HG02852 (cell line): ENCODE measurements around the gene SELENOH.
"Not testable (repeated sequence)": the region's sequence is repeated elsewhere in the genome, so short reads cannot be mapped to it uniquely, and the experiment has no call there.

ENCODE experiments used
- ATAC-seq: cut with Tn5 transposase; IDR thresholded peaks from one replicate; pipeline ENCODE4 v1.9.1; 2021; ENCODE audit warnings: mild to moderate bottlenecking, moderate library complexity; ENCODE audit not compliant: unreplicated experiment

The SELENOH gene, protein sequence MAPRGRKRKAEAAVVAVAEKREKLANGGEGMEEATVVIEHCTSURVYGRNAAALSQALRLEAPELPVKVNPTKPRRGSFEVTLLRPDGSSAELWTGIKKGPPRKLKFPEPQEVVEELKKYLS

DNA sequence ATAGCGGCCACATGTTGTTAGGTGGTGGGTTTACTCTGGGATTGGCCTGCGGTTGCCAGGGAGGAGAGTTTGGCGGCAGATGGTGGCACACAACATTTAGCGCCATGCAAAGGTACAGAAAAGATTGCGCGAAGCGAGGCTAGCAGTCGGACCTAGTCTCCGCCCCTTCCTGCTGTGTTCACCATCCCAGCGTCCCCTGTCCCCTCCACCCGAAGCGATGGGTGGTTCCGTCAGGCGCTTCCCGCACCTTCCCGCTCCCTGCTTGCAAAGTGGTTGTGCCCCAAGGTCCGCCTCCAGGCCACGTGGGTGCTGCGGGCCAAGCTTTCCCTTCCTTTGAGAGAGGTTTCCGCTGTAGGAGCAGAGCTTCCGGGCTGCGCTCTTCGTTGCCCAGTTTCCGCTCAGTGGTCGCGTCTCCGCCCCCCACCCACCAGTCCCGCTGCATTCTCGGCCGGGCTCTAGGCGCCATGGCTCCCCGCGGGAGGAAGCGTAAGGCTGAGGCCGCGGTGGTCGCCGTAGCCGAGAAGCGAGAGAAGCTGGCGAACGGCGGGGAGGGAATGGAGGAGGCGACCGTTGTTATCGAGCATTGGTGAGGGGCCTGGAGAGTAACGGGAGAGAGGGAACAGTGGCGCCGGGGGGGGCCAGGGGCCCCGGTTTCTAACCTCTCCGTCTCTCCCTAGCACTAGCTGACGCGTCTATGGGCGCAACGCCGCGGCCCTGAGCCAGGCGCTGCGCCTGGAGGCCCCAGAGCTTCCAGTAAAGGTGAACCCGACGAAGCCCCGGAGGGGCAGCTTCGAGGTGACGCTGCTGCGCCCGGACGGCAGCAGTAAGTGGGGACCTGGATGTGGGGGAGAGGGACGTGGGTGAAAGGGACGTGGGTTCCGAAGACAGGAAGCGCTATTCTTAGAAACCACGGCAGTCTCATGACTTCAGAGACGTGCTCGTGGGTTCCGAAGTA is at the start of gene SELENOH:
TSS of gene SELENOH (plus strand) at position 360 of the 955 bp plus-strand sequence. CDS start at position 465, 105 bp downstream.
- ATAC-seq, result peak; percentile 91

DNA sequence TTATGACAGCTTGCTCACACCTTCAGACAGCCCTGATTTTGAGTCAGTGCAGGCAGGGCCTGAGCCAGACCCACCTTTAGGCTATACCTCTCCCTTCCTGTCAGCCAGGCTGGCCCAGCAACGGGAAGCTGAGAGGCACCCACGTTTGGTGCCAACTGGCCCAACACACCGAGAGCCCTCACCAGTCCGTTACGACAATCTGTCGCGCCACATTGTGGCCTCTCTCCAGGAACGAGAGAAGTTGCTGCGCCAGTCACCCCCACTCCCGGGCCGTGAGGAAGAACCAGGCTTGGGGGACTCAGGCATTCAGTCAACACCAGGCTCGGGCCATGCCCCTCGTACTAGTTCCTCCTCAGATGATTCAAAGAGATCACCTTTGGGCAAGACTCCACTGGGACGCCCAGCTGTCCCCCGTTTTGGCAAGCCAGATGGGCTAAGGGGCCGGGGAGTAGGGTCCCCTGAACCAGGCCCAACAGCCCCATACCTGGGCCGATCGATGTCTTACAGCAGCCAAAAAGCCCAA is 42.4 kb upstream of the SELENOH start:
- ATAC-seq, result no peak

DNA sequence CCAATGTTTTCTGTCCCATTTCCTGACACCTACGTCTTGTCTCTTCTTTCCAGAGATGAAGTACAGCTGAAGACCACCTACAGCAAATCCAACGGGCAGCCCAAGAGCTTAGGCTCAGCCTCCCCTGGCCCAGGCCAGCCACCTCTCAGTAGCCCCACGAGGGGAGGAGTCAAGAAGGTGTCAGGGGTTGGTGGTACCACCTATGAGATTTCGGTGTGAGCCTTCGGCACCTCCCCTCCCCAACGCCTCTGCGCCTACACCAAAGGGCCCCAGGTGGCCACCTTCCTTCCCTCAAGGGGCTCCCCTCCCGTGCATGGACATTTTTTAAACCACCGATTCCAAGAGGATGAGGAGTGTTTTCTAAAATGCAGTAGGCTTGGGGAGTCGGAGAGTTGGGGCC is 41.5 kb upstream of the SELENOH start:
- ATAC-seq, result no peak

DNA sequence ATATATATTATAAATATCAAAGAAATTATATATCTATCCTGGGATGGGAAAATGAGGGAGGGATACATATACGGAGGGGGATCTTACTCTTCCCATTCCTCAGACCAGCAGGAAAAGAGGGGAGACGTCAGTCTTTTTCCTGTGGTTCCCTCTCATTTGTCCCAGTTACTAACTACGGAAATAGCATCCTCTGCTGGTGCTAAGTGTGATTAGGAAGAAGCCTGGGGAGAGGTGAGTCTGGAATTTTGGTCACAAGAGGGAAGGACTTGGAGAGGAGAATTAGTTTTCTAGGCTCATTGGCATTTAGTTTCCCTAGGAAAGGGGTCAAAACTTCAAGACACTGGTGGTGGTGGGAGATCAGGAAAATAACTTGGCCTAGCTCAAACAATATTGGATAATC is 40.9 kb upstream of the SELENOH start:
- no peak for ATAC-seq

DNA sequence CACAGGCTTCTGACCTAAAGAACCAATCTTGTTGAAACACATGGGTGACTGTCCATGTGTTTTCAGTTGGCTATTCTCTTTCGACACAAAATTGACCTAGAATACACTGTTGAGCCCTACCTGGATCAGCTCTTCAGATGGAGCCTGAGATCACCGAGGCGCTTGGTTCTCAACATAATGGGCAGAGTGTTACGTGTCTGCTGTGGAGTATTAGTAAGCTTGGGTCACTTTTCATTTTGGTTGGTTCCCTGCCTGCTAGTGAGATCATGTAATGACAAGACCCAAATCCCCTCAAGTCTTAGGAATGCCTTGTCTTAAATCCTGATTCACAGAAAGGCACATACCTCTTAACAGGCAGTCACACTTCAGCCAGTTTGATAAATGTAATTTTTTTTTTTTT is 38.0 kb upstream of the SELENOH start:
- ATAC-seq, result no peak

DNA sequence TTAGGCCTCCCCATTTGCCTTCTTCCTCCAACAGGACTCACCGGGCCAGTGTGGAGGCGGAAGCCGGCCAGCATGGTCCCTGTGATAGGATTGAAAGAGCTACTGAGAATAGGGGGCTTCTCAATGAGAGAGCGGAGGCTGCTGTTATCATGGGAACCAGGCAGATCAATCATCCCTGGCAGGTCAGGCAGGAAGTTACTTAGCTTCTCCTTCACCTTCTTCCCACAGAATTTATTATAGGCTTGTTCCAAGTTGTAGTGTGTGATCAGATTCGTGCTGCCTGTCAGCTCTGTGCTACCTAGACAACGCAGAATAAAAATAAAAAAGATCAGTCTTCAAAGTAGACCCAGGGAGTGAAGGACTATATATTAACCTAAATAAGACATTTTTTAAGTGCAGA is 36.4 kb upstream of the SELENOH start:
- no peak for ATAC-seq

DNA sequence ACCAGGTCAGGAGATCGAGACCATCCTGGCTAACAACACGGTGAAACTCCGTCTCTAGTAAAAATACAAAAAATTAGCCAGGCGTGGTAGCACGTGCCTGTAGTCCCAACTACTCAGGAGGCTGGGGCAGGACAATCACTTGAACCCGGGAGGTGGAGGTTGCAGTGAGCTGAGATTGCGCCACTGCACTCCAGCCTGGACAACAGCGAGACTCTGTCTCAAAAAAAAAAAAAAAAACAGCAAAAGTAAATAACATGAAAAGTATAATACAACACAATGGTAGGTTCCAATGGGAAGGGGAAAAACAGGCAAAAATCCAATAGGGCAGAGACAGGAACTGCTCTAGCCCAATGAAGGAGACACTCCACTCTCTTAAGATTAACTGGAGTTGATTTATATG is 35.9 kb upstream of the SELENOH start:
- ATAC-seq, result not testable (repeated sequence)

DNA sequence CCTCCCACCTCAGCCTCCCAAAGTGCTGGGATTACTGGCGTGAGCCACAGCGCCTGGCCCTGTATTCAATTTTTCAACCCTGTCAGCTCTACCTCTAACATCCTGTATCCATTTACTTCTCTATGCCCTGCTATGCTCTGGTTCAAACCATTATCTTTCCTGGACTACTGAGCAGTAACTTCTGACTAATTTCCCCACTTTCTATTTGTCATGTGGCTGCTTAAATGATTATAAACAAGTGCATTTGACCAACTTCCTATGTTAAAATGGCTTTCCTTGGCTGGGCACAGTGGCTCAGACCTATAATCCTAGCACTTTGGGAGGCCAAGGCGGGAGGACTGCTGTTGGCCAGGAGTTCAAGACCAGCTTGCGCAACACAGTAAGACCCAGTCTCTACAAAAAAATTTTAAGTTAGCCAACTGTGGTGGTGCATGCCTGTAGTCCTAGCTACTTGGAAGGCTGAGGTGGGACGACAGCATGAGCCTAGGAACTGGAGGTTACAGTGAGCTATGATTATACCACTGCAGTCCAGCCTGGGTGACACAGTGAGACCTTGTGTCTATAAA is 31.4 kb upstream of the SELENOH start:
- no peak for ATAC-seq

DNA sequence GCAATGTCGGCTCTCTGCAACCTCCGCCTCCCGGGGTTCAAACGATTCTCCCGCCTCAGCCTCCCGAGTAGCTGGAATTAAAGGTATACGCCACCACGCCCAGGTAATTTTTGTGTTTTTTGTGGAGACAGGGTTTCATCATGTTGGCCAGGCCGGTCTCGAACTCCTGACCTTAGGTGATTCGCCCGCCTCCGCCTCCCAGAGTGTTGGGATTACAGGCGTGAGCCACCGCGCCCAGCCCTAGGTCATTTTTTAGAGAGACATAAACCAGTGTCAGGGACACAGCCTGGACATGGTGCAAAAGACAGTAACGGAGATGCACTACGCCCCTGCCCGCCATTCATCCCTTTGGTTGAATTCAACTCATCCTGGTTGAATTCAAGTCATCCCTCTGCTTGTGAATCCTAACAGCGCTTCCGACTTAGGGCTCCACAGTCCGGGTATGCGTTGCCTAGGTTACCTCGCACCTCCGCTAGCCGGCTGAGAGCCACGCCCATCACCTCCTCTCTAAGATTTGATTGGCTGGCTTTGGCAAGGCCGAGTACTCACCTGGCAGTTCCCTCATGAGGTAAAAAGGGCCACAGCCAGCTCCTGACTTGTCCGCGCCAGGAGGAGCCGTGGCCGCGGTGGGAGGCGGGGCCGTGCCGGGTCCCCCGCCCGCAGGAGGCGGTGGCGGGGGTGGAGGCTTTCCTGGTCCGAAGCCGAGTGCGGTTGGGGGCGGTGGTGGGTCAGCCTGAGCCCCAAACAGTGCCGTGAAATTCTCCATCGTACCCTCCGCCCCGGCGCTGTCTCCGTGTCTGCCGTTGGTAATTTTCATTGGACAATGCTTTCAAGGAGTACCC is 29.7 kb upstream of the SELENOH start, which contains the start of gene MED19:
TSS of gene MED19 (minus strand) at position 802 of the 842 bp plus-strand sequence. CDS start at position 766, 36 bp downstream.
- peak; percentile 44 for ATAC-seq

DNA sequence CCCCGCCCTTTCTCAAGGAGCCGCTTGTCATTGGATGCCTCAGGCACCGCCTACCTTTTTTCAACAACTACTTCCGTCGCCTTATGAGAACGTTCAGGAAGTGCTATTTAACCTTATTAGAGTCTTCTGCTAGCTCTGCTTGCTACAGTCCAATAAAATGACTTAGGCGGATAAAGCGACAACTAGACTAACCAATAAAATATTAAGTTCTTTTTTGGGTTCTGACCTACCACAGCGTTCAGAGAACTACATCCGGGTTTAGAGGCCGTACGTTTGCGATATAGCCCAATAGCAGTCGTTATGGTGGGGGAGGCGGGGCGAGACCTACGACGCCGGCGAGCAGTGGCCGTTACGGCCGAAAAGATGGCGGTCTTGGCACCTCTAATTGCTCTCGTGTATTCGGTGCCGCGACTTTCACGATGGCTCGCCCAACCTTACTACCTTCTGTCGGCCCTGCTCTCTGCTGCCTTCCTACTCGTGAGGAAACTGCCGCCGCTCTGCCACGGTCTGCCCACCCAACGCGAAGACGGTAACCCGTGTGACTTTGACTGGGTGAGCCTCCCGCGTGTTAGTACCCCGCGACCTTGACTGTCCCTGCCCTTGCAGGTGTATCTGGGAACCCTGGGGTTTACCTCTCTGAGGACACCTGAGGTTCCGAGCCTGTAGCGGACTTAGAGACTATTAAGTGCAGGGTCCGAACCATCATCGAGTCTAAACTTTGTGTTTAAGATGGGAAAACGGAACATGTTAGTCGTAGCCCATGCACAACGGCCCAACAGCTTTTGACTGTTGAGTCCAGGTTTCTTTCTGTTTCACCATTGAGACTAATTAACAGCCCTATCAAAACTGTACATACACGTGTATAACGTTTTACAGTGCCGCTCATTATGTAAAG is 28.8 kb upstream of the SELENOH start, which contains the start of gene TMX2:
TSS of gene TMX2 (plus strand) at position 338 of the 895 bp plus-strand sequence. CDS start at position 364, 26 bp downstream.
- ATAC-seq, result peak; percentile 94

DNA sequence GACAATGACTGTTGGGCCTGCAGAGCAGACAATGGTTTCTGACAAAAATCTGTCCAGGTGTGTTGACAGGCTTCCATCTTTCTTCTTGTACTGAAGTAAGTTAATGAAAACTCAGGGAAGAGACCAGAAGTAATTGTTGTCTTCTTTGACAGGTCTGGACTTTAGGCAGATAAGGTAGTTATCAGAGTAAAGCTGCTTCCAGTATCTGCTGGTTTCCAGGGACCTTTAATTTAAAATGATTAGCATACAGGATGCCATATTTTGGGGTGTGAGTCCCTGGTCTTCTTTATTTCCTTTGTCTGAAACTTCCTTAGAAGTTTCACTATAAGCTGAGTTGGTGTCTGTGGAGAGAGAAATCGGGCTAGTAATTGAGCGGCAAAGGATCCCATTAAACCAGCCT is 27.5 kb upstream of the SELENOH start:
- no peak for ATAC-seq

DNA sequence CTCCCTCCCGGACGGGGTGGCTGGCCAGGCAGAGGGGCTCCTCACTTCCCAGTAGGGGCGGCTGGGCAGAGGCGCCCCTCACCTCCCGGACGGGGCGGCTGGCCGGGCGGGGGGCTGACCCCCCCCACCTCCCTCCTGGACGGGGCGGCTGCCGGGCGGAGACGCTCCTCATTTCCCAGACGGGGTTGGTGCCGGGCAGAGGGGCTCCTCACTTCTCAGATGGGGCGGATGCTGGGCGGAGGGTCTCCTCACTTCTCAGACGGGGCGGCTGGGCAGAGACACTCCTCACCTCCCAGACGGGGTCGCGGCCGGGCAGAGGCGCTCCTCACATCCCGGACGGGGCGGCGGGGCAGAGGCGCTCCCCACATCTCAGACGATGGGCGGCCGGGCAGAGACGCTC is 24.6 kb upstream of the SELENOH start:
- ATAC-seq, result not testable (repeated sequence)

DNA sequence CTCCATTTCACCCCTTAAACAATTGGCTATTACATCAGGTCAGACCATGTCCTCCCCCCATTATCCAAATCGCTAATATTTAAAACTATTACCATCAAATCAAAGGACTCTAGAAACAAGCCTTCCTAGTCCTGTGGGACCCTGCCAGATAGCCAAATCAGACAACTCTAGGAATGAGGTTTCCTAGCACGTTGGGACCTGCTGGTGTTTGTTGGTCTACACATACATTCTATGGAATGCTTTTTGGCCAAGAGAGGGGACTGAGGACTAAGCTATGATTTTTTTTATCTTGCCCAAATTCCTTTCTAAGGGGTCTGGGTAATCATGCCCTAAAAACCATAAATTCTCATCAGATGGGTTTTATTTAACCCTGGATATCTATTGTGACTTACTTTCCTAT is 14.1 kb upstream of the SELENOH start:
- ATAC-seq, result no peak

DNA sequence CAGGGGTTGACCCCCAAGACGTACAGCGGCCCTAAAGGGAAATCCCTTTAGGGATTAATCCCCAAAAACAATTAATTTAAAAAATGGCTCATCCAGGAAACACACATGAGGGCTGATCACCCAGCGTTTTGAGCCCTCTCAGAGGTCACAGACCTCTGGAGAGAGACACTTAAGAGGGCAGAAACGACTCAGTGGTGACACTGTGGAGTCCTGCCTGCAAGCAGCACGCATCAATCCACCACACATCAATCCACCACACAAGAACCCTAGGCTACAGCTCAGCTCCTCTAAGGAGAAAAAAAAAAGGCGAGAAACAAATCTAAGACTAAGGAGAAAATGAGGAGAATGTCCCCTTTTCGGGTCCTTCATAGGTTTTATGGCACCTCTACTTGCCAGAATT is 12.5 kb upstream of the SELENOH start:
- no peak for ATAC-seq

DNA sequence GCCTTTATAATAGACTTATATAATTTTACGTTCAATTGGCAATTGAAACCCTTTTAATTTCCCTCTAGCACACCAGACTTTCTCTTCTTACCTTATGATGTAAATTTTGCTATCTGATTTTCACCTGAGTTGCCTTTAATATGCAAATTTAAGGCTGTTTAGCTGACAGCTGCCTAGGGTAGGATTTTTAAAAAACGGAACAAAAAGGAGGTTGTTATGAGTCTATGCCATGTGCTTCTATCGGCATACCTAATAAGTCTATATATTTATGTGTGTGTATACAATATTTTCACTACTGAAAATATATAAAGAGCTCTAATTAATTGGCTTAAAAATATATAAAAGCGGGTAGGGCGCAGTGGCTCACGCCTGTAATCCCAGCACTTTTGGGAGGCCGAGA is 11.8 kb upstream of the SELENOH start:
- no peak for ATAC-seq

DNA sequence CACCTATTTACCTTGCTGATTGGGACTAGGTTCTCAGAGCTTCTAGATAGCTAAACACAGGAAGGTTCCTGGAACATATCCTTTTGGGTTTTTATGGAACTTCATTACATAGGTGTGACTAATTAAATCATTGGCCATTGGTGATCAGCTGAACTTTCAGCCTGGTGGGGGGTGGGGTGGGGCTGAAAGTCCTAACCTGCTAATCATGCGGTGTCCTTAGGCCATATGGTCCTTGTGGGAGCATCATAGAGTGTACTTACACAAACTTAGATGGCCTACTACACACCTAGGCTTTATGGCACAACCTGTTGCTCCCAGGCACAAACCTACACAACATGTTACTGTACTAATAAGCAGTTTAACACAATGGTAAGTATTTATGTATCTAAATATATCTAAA is 8.6 kb upstream of the SELENOH start:
- no peak for ATAC-seq

DNA sequence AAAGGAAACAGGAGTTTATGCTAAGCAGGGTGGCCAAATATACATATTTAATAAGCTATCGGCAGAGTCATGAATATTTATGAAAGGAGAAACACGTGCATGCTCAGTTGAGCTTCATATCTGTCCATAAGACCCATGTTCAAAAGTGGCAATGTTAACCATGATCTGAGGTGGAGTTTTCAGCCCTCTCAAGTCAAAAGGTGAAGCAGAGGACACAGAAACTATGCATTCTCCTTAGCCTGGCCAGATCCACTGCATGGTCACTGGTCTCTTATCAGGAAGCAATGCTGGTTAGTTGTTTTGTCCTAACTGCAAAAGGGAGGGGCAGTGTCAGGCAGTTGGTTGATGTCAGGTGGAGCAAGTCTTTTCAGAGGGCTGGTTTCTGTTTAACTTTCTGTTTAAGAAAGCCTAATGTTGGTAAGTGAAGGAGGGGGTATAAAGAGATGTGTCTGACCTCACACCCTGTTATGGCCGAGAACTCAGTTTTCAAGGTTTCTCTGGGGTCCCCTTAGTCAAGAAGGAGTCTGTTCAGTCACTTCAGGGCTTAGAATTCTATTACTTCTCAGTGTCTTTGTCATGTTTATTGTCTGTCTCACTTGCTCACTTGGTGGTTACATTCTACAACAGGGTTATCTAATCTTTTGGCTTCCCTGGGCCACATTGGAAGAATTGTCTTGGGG is 5.5 kb upstream of the SELENOH start:
- no peak for ATAC-seq

DNA sequence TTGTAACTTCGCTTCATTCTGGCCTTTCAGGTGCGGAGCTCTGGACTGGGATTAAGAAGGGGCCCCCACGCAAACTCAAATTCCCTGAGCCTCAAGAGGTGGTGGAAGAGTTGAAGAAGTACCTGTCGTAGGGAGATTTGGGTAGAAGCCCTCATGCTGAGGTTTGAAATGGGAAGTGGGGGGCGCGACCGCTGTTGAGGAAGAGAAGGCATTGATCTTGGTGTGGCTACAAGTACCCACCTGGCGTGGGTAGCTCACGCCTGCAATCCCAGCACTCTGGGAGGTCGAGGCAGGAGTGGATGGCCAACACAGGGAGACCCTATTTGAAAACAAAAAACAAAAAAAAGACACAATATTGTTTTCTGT is 779 bp downstream of the SELENOH start:
- ATAC-seq, result no peak

DNA sequence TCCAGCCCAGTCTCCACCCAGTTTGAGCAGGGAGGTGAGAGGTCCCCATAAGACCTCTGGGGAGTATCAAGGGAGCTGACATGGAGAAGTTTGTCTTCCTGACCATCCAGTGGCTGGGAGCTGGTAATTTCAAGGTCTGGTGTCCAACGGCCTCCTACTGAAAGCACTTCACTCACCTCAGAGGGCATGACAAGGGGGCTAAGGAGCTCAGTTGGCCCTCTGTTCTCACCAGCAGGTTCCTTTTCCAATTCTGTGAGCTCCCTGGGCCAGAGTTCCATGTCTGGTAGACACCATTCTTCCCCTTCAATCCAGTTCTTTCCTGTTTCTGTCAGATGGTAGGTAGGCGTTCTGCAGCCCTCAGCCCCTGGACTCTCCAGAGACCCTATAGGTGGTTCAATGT is 3.1 kb downstream of the SELENOH start:
- no peak for ATAC-seq
